ENCODE measurements around the gene FAM50B.

DNA sequence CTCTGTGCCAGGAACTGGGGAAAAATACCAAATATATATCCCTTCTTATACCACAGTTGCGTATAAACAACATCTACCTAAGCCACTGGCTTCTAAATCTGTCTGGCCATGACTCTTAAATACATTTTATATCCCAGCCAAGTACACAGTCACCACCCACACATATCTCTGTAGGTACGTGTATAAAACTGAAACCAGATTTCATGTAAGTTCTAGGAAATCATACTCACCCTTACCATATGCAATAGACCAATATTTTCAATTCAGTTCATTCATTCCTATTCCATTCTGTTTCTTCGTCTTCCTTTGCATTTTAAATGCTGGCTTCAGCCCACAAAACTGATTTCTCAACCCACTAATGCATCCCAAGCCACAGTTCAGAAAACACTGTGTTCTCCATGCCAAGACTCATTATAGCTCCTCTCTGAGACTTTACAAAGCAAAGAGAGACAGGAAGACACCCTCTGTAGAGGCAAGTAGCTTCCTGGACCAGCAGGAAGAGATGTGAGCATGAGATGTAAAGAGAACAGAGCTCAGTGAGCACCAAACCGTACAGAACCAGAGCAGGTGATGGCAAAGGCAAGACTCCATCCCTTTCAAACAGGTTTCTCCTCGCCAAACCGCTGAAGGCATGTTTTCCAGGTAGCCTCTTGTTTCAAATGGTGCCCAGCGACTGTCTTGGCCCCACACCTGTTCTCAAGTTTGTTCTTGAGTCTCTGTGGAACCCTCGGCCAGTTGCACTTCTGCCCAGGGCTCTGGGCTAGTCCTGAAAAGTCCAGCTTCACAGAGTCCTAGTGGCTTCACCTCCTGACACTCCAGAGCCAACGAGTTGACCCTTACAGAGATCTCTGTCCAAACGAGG, 18.7 kb downstream of the FAM50B start:
- TF ChIP-seq, protein P1, sequence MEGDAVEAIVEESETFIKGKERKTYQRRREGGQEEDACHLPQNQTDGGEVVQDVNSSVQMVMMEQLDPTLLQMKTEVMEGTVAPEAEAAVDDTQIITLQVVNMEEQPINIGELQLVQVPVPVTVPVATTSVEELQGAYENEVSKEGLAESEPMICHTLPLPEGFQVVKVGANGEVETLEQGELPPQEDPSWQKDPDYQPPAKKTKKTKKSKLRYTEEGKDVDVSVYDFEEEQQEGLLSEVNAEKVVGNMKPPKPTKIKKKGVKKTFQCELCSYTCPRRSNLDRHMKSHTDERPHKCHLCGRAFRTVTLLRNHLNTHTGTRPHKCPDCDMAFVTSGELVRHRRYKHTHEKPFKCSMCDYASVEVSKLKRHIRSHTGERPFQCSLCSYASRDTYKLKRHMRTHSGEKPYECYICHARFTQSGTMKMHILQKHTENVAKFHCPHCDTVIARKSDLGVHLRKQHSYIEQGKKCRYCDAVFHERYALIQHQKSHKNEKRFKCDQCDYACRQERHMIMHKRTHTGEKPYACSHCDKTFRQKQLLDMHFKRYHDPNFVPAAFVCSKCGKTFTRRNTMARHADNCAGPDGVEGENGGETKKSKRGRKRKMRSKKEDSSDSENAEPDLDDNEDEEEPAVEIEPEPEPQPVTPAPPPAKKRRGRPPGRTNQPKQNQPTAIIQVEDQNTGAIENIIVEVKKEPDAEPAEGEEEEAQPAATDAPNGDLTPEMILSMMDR (IDR thresholded peaks at IDR 0.05) = no peak
- TF ChIP-seq EZH2 (IDR thresholded peaks at IDR 0.05; ENCODE audit: borderline replicate concordance, insufficient read depth, low read depth, low read length, poor library complexity, severe bottlenecking) = no peak

All from B cell (primary cell).